CD14-positive monocyte (primary cell): ENCODE measurements around the gene KCNMA1. TPM values are rescaled to one million over a fixed set of nuclear protein-coding genes. Genes with fewer than 3 reads are reported as not detected.

ENCODE experiments used
- DNase-seq, 3 donors: peaks; one replicate each; pipeline ENCODE4 v3.0.0-alpha.2; 2011 to 2022
- H2AFZ ChIP-seq: 2 replicates; pipeline ENCODE4 v1.6.0; 2012; ENCODE audit warnings: mild to moderate bottlenecking, low read depth, low read length, inconsistent platforms; ENCODE audit not compliant: insufficient read depth, poor library complexity, severe bottlenecking
- H3K27ac ChIP-seq, 2 donors: 1 replicate in 1 of 2; 2 replicates in 1 of 2; pipeline ENCODE4 v1.5.1; 2012 to 2013; ENCODE audit warnings: low read length in 2 of 2, control low read depth in 1 of 2, inconsistent platforms in 1 of 2, low read depth in 1 of 2, mild to moderate bottlenecking in 1 of 2
- H3K27me3 ChIP-seq, 2 donors: one replicate each; pipeline versions ENCODE4 v1.6.0 to v1.6.1; 2011 to 2013; ENCODE audit warnings: low read length in 2 of 2; ENCODE audit not compliant: control insufficient read depth in 2 of 2, insufficient read depth in 2 of 2
- H3K36me3 ChIP-seq, 2 donors: replicated peaks in 1 of 2; 1 replicate in 1 of 2; 2 replicates in 1 of 2; pipeline versions ENCODE4 v1.5.1 to v1.6.1; 2012 to 2013; ENCODE audit warnings: low read length in 2 of 2, control low read depth in 1 of 2, inconsistent platforms in 1 of 2, mild to moderate bottlenecking in 1 of 2; ENCODE audit not compliant: insufficient read depth in 2 of 2, control insufficient read depth in 1 of 2
- H3K4me1 ChIP-seq, 2 donors: 1 replicate in 1 of 2; 2 replicates in 1 of 2; pipeline versions ENCODE4 v1.5.1 to v1.6.1; 2012 to 2013; ENCODE audit warnings: low read length in 2 of 2, control low read depth in 1 of 2, inconsistent platforms in 1 of 2, mild to moderate bottlenecking in 1 of 2, moderate library complexity in 1 of 2; ENCODE audit not compliant: insufficient read depth in 2 of 2, control insufficient read depth in 1 of 2
- H3K4me2 ChIP-seq: replicated peaks from 2 replicates; pipeline ENCODE3; 2012; ENCODE audit warnings: low read length, moderate library complexity, mild to moderate bottlenecking; ENCODE audit not compliant: poor library complexity, severe bottlenecking; ENCODE audit errors: extremely low read depth
- H3K4me3 ChIP-seq, 3 experiments: fragments of 200-600 bp in 1 of 3; sonication (generic) in 1 of 3; replicated peaks in 1 of 3; 1 replicate in 2 of 3; 2 replicates in 1 of 3; pipeline ENCODE4 v1.5.1; 2011 to 2013; ENCODE audit warnings: low read length in 3 of 3, mild to moderate bottlenecking in 3 of 3, control low read depth in 2 of 3, low read depth in 2 of 3, inconsistent platforms in 1 of 3, moderate library complexity in 1 of 3
- H3K79me2 ChIP-seq: 2 replicates; pipeline ENCODE4 v1.6.0; 2012; ENCODE audit warnings: mild to moderate bottlenecking, control low read depth, inconsistent platforms, low read length, moderate library complexity; ENCODE audit not compliant: insufficient read depth
- H3K9ac ChIP-seq: 2 replicates; pipeline ENCODE4 v1.6.0; 2017; ENCODE audit warnings: low read length, mild to moderate bottlenecking; ENCODE audit not compliant: insufficient read depth, poor library complexity, severe bottlenecking
- H3K9me3 ChIP-seq, 2 donors: replicated peaks in 1 of 2; 1 replicate in 1 of 2; 2 replicates in 1 of 2; pipeline versions ENCODE4 v1.5.1 to v1.6.1; 2012 to 2013; ENCODE audit warnings: low read length in 2 of 2, control low read depth in 1 of 2; ENCODE audit not compliant: control insufficient read depth in 1 of 2, insufficient read depth in 1 of 2
- H4K20me1 ChIP-seq: 2 replicates; pipeline ENCODE4 v1.6.0; 2012; ENCODE audit warnings: mild to moderate bottlenecking, low read length, control low read depth, moderate library complexity; ENCODE audit not compliant: insufficient read depth
- H3K27ac Mint-ChIP-seq, 7 donors: one replicate each; pipeline ENCODE4 v1.8.0; 2020; ENCODE audit warnings: mild to moderate bottlenecking in 7 of 7, mixed read lengths in 7 of 7, moderate library complexity in 6 of 7, inconsistent platforms in 2 of 7
- H3K27me3 Mint-ChIP-seq, 3 donors: one replicate each; pipeline ENCODE4 v1.8.0; 2021 to 2022; ENCODE audit warnings: low read depth in 3 of 3, mild to moderate bottlenecking in 3 of 3, mixed read lengths in 3 of 3, moderate library complexity in 3 of 3, inconsistent platforms in 1 of 3
- H3K36me3 Mint-ChIP-seq, 2 donors: one replicate each; pipeline ENCODE4 v1.8.0; 2020; ENCODE audit warnings: mixed read lengths in 2 of 2, inconsistent platforms in 1 of 2, mild to moderate bottlenecking in 1 of 2
- H3K4me1 Mint-ChIP-seq: one replicate; pipeline ENCODE4 v1.8.0; 2020; ENCODE audit warnings: mild to moderate bottlenecking, mixed read lengths
- H3K4me3 Mint-ChIP-seq, 2 donors: one replicate each; pipeline ENCODE4 v1.8.0; 2020; ENCODE audit warnings: mild to moderate bottlenecking in 2 of 2, mixed read lengths in 2 of 2, moderate library complexity in 1 of 2
- H3K9me3 Mint-ChIP-seq, 7 donors: one replicate each; pipeline ENCODE4 v1.8.0; 2020 to 2022; ENCODE audit warnings: mixed read lengths in 7 of 7, mild to moderate bottlenecking in 6 of 7, moderate library complexity in 6 of 7, inconsistent platforms in 2 of 7
- CTCF ChIP-seq: fragments of 200-600 bp; IDR thresholded peaks from one replicate; pipeline ENCODE4 v1.8.0; 2022; ENCODE audit warnings: antibody characterized with exemption, mild to moderate bottlenecking
- WGBS: methylation state at CpG from one replicate; pipeline ENCODE4 v1.1.5; 2013; ENCODE audit warnings: missing lambda C conversion rate; ENCODE audit not compliant: insufficient coverage; 5-methylcytosine and 5-hydroxymethylcytosine counted together
- intact Hi-C, 2 donors: fragments of 100-400 bp; cut with micrococcal nuclease; formaldehyde crosslinking; loops; one replicate each; pipeline versions ENCODE4 v1.15.0 to v1.15.1; 2023
- polyA plus RNA-seq, 3 donors: library from polyadenylated mRNA; depleted of rRNA in 1 of 3; unstranded in 2 of 3; stranded (reverse) in 1 of 3; fragments of 300-500 nt in 2 of 3; fragments of >200 nt in 1 of 3; fragmentation: Illumina TruSeq in 2 of 3; gene quantifications; 1 replicate in 2 of 3; 2 replicates in 1 of 3; pipeline ENCODE4 v1.2.3, GENCODE V29; 2012 to 2021

KCNMA1 gene
- polyA plus RNA-seq, 3 donors = 0.11 to 1.0 TPM; not detected in 1

- Histone ChIP-seq H3K27me3 (no peaks in the 10 kb centered on the region), H3K9ac (no peak overlapping the region), H3K9me3 (no peaks in the 10 kb centered on the region), H4K20me1 (no peaks in the 10 kb centered on the region), H3K4me3 (no peak overlapping the region), H3K4me2 (no peak overlapping the region), H3K79me2 (no peaks in the 10 kb centered on the region), H2AFZ (no peak overlapping the region), H3K27ac (no peak overlapping the region), H3K36me3 (no peaks in the 10 kb centered on the region), H3K4me1 (peaks cover 7 to 10% of the 10 kb centered on the region in 2 donors)
- Mint-ChIP-seq H3K36me3 (no peaks in the 10 kb centered on the region), H3K9me3 (peaks cover 0 to 8% (median 0%) of the 10 kb centered on the region in 7 donors), H3K27me3 (peaks cover 7 to 9% (median 7%) of the 10 kb centered on the region in 3 donors), H3K27ac (no peak overlapping the region), H3K4me3 (no peak overlapping the region), H3K4me1 (peaks cover 14% of the 10 kb centered on the region)
- DNase-seq = no peak
- intact Hi-C loops = no loop called here
- WGBS = 92% methylated on average over 4 of the region's 4 CpGs
- TF ChIP-seq CTCF = no peak
Observed at GRCh38 chr10:77581738-77582137, 55.9 kb downstream of the KCNMA1 start.

GRCh38 chr10:77580482-77580881 is 57.1 kb downstream of the KCNMA1 start:
- Mint-ChIP-seq H3K27me3 (peaks cover 7 to 10% (median 9%) of the 10 kb centered on the region in 3 donors), H3K9me3 (peaks cover 0 to 8% (median 0%) of the 10 kb centered on the region in 7 donors), H3K27ac (no peak overlapping the region), H3K4me3 (no peak overlapping the region), H3K4me1 (peaks cover 14% of the 10 kb centered on the region), H3K36me3 (no peaks in the 10 kb centered on the region)
- 100% methylated on average over 1 of the region's 2 CpGs for WGBS
- intact Hi-C loops = no loop called here
- Histone ChIP-seq H3K36me3 (no peaks in the 10 kb centered on the region), H3K4me2 (no peak overlapping the region), H4K20me1 (no peaks in the 10 kb centered on the region), H3K79me2 (no peaks in the 10 kb centered on the region), H3K27me3 (no peaks in the 10 kb centered on the region), H3K4me1 (peaks cover 7 to 9% of the 10 kb centered on the region in 2 donors), H3K9me3 (no peaks in the 10 kb centered on the region), H3K4me3 (no peak overlapping the region), H2AFZ (no peak overlapping the region), H3K27ac (no peak overlapping the region), H3K9ac (no peak overlapping the region)
- DNase-seq = no peak
- TF ChIP-seq CTCF = no peak
